ENCODE results near the gene EXOC3. TPM values are rescaled to one million over a fixed set of nuclear protein-coding genes. Genes with fewer than 3 reads are reported as not detected.
A peak's percentile ranks its signal among the peaks of the same experiment; 100 is the strongest.

The EXOC3 gene
- total and polyA plus RNA-seq, 10 of the 15 experiments (the other 5 are each of a cell fraction or from before 2014, with no cell fraction given), result 1.6 to 53.0 (median 27.9) TPM

GRCh38 chr5:440401-441201 is 2.4 kb upstream of the EXOC3 start (continued):
- TF ChIP-seq SUZ12 (IDR thresholded peaks at IDR 0.05; ENCODE audit: unreplicated experiment), result no peak
- no peak for TF ChIP-seq CTCF (IDR thresholded peaks at IDR 0.05 in 2 of 3, conservative IDR thresholded peaks at IDR 0.05 in 1 of 3; ENCODE audit: control insufficient read depth in 2 of 3, extremely low read depth in 1 of 3, insufficient read depth in 1 of 3, low read depth in 3 of 3, low read length in 3 of 3)
- no peak for TF ChIP-seq E2F4 (IDR thresholded peaks at IDR 0.05; ENCODE audit: low read depth, low read length)
- TF ChIP-seq CBX3 (IDR thresholded peaks at IDR 0.05; ENCODE audit: borderline replicate concordance, low read depth), result no peak
- peak; percentile 23; the same call in 1 of the 2 replicates for TF ChIP-seq CBFB (IDR thresholded peaks at IDR 0.05; ENCODE audit: low read depth)
- TF ChIP-seq CBX5 (IDR thresholded peaks at IDR 0.05; ENCODE audit: low read depth), result no peak
- TF ChIP-seq JUND (IDR thresholded peaks at IDR 0.05; ENCODE audit: low read depth, low read length), result no peak
- TF ChIP-seq NFXL1 (IDR thresholded peaks at IDR 0.05; ENCODE audit: borderline replicate concordance), result no peak
- TF ChIP-seq ZBTB4 (CRISPR knock-in tag; IDR thresholded peaks at IDR 0.05), result no peak
- TF ChIP-seq SREBF1 (IDR thresholded peaks at IDR 0.05; ENCODE audit: low read length), result no peak
- no peak for TF ChIP-seq SMAD1 (IDR thresholded peaks at IDR 0.05; ENCODE audit: low read depth, partially characterized antibody)
- TF ChIP-seq FOS (IDR thresholded peaks at IDR 0.05; ENCODE audit: borderline replicate concordance, extremely low read depth, insufficient read length), result no peak
- peak; percentile 71 for TF ChIP-seq SPI1 (IDR thresholded peaks at IDR 0.05; ENCODE audit: borderline replicate concordance, insufficient read depth, low read depth, low read length)
- TF ChIP-seq IRF4 (IDR thresholded peaks at IDR 0.05; ENCODE audit: low read depth, low read length), result no peak
- TF ChIP-seq DPF2 (IDR thresholded peaks at IDR 0.05), result no peak
